Right hindlimb (tissue), 1 donor: ENCODE data around the gene TAF9.
"Not testable (repeated sequence)": the region's sequence is repeated elsewhere in the genome, so short reads cannot be mapped to it uniquely, and the experiment has no call there.

ENCODE experiments used
- DNase-seq: peaks from one replicate; pipeline ENCODE4 v3.0.0-alpha.2; 2018

The TAF9 gene

GRCh38 chr5:69334793-69335268 is 34.5 kb downstream of the TAF9 start:
- peak; percentile 81 for DNase-seq

DNA sequence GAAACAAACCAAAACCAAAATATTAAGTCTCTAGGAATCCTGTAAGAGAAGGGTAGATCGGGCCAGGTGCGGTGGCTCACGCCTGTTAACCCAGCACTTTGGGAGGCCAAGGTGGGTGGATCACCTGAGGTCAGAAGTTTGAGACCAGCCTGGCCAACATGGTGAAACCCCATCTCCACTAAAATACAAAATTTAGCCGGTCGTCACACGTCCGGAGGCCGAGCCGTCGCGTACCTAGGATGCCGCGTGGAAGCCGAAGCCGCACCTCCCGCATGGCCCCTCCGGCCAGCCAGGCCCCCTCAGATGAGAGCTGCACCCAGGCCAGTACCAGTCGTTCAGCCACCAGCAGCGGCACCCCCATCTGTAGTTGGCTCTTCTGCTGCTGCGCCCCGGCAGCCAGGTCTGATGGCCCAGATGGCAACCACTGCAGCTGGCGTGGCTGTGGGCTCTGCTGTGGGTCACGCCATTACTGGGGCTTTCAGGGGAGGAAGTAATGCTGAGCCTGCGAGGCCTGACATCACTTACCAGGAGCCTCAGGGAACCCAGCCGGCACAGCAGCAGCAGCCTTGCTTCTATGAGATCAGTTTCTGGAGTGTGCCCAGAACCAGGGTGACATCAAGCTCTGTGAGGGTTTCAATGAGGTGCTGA is 35.5 kb downstream of the TAF9 start:
- DNase-seq, result not testable (repeated sequence)

DNA sequence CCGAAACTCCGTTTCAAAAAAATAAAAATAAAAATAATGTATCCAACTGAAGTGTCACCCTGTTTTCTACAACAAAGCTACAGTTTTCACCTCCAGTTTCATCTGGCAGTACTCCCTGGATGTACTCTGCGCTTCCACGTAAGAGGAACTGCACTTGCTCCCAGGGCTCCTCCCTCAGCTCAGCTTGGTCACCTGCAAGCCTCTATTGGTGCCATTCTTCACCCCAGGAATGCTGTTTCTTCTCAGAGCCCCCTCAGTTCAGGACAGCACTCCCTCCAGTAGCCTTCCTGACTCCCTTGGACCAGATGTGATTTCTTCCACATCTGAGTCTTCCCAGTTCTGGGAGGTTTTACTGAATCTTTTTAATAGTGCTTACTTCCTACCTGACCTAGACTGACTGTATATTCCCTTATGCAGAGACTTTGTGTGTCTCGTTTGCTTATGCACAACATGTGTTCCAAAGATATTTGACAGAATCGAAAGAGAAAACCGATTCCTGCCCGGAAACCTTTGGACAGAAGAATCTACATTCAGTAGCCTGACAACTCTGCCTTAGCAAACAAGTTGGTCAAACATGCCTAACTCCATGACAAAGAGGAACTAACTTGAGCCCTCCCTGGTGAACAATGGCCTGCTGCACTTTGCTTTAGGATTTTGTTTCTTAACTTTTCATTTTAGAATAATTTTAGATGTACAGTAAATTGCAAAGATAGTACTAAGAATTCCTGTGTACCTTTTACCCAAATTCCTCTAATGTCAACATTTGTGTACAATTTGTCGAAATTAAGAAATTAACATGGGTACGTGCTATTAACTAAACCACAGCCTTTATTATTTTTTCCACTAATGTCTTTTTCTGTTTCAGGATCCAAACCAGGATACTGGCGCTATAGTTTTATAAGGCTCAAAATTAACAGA is 37.5 kb downstream of the TAF9 start:
- no peak for DNase-seq

DNA sequence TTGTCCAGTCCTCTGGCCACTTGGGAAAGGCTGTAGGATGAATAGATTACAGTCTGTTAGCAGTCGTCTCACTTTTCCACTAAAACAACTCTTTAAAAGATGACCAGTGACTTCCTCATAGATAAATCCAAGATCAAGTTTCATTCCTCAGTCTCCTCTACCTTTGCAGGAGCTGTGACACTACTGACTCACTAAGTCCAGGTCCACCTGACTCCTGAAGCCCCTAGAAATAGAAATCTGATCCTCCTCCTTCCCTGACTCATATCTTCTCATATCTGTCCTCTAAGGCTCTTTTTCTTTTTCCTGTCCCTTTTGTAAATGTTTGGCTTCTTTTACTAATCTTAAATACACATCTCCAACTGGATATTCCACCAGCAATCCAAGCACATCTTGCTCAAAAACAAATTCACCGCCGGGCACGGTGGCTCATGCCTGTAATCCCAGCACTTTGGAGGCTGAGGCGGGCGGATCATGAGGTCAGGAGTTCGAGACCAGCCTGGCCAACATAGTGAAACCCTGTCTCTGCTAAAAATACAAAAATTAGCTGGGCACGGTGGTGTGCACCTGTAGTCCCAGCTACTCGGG is 39.3 kb downstream of the TAF9 start:
- no peak for DNase-seq

DNA sequence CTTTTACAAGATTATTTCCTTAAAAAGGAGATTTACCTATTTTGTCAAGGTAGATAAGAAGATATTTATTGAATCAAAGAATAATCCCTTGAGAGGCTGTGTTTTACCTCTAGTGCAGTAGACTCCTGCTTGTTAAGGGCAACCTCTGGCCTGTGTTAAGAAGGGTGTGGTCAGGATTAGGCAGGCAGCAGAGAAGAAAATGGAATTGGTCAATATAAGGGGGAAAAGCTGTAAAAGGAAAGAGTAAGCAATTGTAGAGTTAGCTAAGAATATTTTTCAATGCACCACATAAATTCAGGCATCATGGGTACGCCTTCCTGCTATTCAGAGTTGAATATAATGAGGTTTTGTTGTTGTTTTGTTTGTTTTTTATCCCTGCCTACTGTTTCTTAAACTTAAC is 43.0 kb downstream of the TAF9 start:
- DNase-seq, result no peak

- no peak for DNase-seq
Observed at GRCh38 chr5:69317391-69317790, 51.9 kb downstream of the TAF9 start.

GRCh38 chr5:69315972-69316371 is 53.3 kb downstream of the TAF9 start:
- no peak for DNase-seq
